ENCODE data around the gene FURIN.
"Not testable (repeated sequence)": the region's sequence is repeated elsewhere in the genome, so short reads cannot be mapped to it uniquely, and the experiment has no call there.

FURIN gene

GRCh38 chr15:90918034-90918788 lies 49.8 kb downstream of the FURIN start:
- DNase-seq: no peak

GRCh38 chr15:90918835-90919234 lies 50.4 kb downstream of the FURIN start:
- no peak for DNase-seq

DNA sequence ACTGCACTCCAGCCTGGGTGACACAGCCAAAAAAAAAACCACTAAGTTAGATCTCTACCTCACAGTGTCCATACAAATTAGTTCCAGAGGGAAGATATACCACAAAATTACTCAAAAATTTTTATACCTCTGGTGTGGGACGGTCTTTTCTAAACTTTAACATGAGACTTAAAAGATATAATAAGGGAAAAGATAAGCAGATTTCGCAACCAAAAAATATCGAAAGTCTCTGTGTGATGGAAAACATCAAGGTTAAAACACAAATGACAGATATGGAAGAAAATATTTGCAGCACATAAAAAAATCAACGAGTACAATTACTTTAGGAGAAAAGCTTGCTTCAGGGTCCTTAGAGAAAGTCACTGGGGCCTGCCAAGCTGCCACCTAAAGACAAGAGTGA lies 53.5 kb downstream of the FURIN start:
- no peak for DNase-seq

DNA sequence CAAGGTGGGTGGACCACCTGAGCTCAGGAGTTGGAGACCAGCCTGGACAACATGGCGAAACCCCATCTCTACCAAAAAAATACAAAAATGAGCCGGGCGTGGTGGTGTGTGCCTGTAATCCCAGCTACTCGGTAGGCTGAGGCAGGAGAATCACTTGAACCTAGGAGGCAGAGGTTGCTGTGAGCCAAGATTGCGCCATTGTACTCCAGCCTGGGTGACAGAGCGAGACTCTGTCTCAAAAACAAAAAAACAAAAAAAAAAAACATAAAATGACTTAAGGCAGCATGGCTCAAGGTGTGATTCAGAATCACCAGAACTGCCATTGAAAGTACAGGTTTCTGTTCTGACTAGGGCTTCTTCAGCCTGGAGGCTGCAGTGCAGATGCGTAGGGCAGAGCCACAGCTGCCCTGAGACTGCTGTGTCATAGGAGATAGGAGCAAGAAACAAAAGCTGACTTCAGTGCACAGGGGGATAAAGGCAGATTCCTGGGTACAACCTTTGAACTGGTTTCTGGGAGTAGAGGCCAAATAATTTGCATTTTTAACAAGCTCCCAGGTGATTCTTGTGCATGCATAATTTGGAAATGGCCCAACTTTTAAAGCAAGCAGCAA lies 54.4 kb downstream of the FURIN start:
- DNase-seq: not testable (repeated sequence)

DNA sequence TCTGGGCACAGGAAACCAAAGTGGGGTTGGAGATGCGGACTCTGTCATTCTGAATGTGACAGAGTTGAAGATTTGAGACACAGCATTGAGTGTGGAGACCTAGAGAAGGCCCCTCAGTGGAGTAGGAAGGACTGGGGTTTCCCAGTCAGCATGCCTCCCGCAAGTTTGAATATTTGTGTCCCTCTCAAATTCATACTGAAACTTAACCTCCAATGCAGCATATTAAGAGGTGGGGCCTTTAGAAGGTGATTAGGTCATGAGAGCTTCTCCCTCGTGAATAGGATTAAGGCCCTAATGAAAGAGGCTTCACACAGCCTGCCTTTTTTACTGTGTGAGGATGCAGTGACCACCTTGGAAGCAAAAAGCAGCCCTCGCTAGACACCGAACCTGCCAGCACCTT lies 56.0 kb downstream of the FURIN start:
- no peak for DNase-seq

DNA sequence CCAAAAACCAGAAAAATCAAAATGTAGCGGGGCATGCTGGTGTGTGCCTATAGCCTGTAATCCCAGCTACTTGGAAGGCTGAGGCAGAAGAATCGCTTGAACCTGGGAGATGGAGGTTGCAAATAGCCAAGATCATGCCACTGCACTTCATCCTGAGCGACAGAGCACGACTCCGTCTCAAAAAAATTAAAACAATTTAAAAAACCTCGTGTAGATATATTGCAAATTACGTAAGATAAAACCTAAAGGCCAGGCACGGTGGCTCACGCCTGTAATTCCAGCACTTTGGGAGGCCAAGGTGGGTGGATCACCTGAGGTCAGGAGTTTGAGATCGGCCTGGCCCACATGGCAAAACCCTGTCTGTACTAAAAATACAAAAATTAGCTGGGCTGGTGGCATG lies 58.4 kb downstream of the FURIN start:
- DNase-seq: not testable (repeated sequence)

GRCh38 chr15:90928106-90928505 lies 59.7 kb downstream of the FURIN start:
- not testable (repeated sequence) for DNase-seq

GRCh38 chr15:90929246-90930019 lies 61.0 kb downstream of the FURIN start:
- no peak for DNase-seq

GRCh38 chr15:90930861-90931574 lies 62.6 kb downstream of the FURIN start:
- DNase-seq: no peak

DNA sequence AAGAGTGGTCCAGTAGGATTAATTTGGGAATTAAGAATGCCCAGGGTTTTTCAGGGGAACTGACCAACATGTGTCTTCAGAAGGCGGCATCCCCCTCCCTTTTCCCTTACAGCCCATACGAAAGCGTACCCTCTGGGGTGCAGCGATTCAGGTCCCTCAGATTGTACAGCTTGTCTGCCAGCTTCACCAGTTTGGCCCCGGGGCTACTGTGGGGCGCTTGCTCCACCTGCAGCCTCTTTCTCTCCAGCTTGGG lies 63.1 kb downstream of the FURIN start:
- DNase-seq: no peak

- DNase-seq: peak; percentile 86
Observed at GRCh38 chr15:90931828-90932659, 63.7 kb downstream of the FURIN start, which contains the start of gene HDDC3. TSS of gene HDDC3 (minus strand) at chr15:90932549. CDS start at chr15:90932540, 9 bp downstream.

- DNase-seq: no peak
Observed at GRCh38 chr15:90932660-90932991, 64.2 kb downstream of the FURIN start.

Measured in CD4-positive, alpha-beta T cell treated with Interferon gamma for 1 hour (primary cell).